GM21717 (cell line): Measurements from ENCODE around the gene LRRC63.

Experiments used
- ATAC-seq: cut with Tn5 transposase; IDR thresholded peaks from one replicate; pipeline ENCODE4 v1.9.1; 2021; ENCODE audit warnings: mild to moderate bottlenecking, moderate library complexity; ENCODE audit not compliant: unreplicated experiment

The LRRC63 gene

GRCh38 chr13:46304546-46304945 lies 92.8 kb downstream of the LRRC63 start:
- ATAC-seq = no peak

GRCh38 chr13:46307554-46307953 lies 95.8 kb downstream of the LRRC63 start:
- no peak for ATAC-seq

- ATAC-seq = no peak
Measured at GRCh38 chr13:46310066-46310465, 98.3 kb downstream of the LRRC63 start.

- no peak for ATAC-seq
Measured at GRCh38 chr13:46311217-46311616, 99.5 kb downstream of the LRRC63 start.

- ATAC-seq = no peak
Measured at GRCh38 chr13:46313024-46313423, 101.3 kb downstream of the LRRC63 start.

GRCh38 chr13:46313432-46314257 lies 101.9 kb downstream of the LRRC63 start:
- ATAC-seq = no peak

- no peak for ATAC-seq
Measured at GRCh38 chr13:46314587-46314986, 102.9 kb downstream of the LRRC63 start.

GRCh38 chr13:46315036-46315435 lies 103.3 kb downstream of the LRRC63 start:
- ATAC-seq = no peak

GRCh38 chr13:46315491-46316075 lies 103.9 kb downstream of the LRRC63 start:
- ATAC-seq = no peak

- ATAC-seq = no peak
Measured at GRCh38 chr13:46317120-46317519, 105.4 kb downstream of the LRRC63 start.

- no peak for ATAC-seq
Measured at GRCh38 chr13:46318986-46319385, 107.3 kb downstream of the LRRC63 start.

GRCh38 chr13:46320406-46320805 lies 108.7 kb downstream of the LRRC63 start:
- no peak for ATAC-seq

GRCh38 chr13:46320821-46321220 lies 109.1 kb downstream of the LRRC63 start:
- ATAC-seq = no peak

GRCh38 chr13:46321494-46322225 lies 109.9 kb downstream of the LRRC63 start:
- peak; percentile 67 for ATAC-seq

- no peak for ATAC-seq
Measured at GRCh38 chr13:46324976-46325375, 113.2 kb downstream of the LRRC63 start.
